ENCODE results near the gene LILRB3.
"Not testable (repeated sequence)": the region's sequence is repeated elsewhere in the genome, so short reads cannot be mapped to it uniquely, and the experiment has no call there.

The LILRB3 gene

GRCh38 chr19:54197121-54197520 lies 25.7 kb downstream of the LILRB3 start:
- TF ChIP-seq CTCF (IDR thresholded peaks at IDR 0.05; ENCODE audit: low read depth, low read length, missing control alignments): no peak
- no peak overlapping the region for H3K4me3 ChIP-seq (ENCODE audit: low read depth, low read length)
- in situ Hi-C loops (cut with HindIII; ENCODE audit: low sequenced_read_pairs): no loop called here
- DNase-seq (ENCODE audit: low read depth): no peak

GRCh38 chr19:54196536-54196935 lies 26.3 kb downstream of the LILRB3 start:
- no peak for DNase-seq (ENCODE audit: low read depth)

GRCh38 chr19:54194463-54194862 lies 28.3 kb downstream of the LILRB3 start:
- DNase-seq (ENCODE audit: low read depth); H3K4me3 ChIP-seq (ENCODE audit: low read depth, low read length); in situ Hi-C loops (cut with HindIII; ENCODE audit: low sequenced_read_pairs): not testable (repeated sequence)

More at GRCh38 chr19:54196536-54196935, 26.3 kb downstream of the LILRB3 start:
- in situ Hi-C loops (cut with HindIII; ENCODE audit: low sequenced_read_pairs): no loop called here
- H3K4me3 ChIP-seq (ENCODE audit: low read depth, low read length): no peak overlapping the region
- no peak for TF ChIP-seq CTCF (IDR thresholded peaks at IDR 0.05; ENCODE audit: low read depth, low read length, missing control alignments)

GRCh38 chr19:54193011-54193410 lies 29.8 kb downstream of the LILRB3 start:
- in situ Hi-C loops (cut with HindIII; ENCODE audit: low sequenced_read_pairs): no loop called here
- H3K4me3 ChIP-seq (ENCODE audit: low read depth, low read length): no peak overlapping the region
- TF ChIP-seq CTCF (IDR thresholded peaks at IDR 0.05; ENCODE audit: low read depth, low read length, missing control alignments): no peak
- no peak for DNase-seq (ENCODE audit: low read depth)

GRCh38 chr19:54191811-54192453 lies 30.9 kb downstream of the LILRB3 start:
- in situ Hi-C loops (cut with HindIII; ENCODE audit: low sequenced_read_pairs): no loop called here
- no peak for TF ChIP-seq CTCF (IDR thresholded peaks at IDR 0.05; ENCODE audit: low read depth, low read length, missing control alignments)
- H3K4me3 ChIP-seq (ENCODE audit: low read depth, low read length): peak overlapping the region; percentile 72
- DNase-seq (ENCODE audit: low read depth): no peak

- TF ChIP-seq CTCF (IDR thresholded peaks at IDR 0.05; ENCODE audit: low read depth, low read length, missing control alignments): no peak
- in situ Hi-C loops (cut with HindIII; ENCODE audit: low sequenced_read_pairs): no loop called here
- peak within 1 kb of the TSS; percentile 72 for H3K4me3 ChIP-seq (ENCODE audit: low read depth, low read length)
- peak; percentile 19 for DNase-seq (ENCODE audit: low read depth)
These were observed 31.6 kb downstream of the LILRB3 start, which contains the start of gene TSEN34 for GRCh38 chr19:54191011-54191810. Gene TSEN34 (plus strand): TSS chr19:54191308. CDS start chr19:54191365, 57 bp downstream.

GRCh38 chr19:54190503-54191010 lies 32.2 kb downstream of the LILRB3 start:
- in situ Hi-C loops (cut with HindIII; ENCODE audit: low sequenced_read_pairs): no loop called here
- TF ChIP-seq CTCF (IDR thresholded peaks at IDR 0.05; ENCODE audit: low read depth, low read length, missing control alignments): no peak
- DNase-seq (ENCODE audit: low read depth): peak; percentile 100
- peak overlapping the region; percentile 72 for H3K4me3 ChIP-seq (ENCODE audit: low read depth, low read length)
